ENCODE data around the gene NEK5. TPM values are rescaled to one million over a fixed set of nuclear protein-coding genes. Genes with fewer than 3 reads are reported as not detected.

NEK5 gene
- total RNA-seq, 1 experiment from 2014 or later = not detected

DNA sequence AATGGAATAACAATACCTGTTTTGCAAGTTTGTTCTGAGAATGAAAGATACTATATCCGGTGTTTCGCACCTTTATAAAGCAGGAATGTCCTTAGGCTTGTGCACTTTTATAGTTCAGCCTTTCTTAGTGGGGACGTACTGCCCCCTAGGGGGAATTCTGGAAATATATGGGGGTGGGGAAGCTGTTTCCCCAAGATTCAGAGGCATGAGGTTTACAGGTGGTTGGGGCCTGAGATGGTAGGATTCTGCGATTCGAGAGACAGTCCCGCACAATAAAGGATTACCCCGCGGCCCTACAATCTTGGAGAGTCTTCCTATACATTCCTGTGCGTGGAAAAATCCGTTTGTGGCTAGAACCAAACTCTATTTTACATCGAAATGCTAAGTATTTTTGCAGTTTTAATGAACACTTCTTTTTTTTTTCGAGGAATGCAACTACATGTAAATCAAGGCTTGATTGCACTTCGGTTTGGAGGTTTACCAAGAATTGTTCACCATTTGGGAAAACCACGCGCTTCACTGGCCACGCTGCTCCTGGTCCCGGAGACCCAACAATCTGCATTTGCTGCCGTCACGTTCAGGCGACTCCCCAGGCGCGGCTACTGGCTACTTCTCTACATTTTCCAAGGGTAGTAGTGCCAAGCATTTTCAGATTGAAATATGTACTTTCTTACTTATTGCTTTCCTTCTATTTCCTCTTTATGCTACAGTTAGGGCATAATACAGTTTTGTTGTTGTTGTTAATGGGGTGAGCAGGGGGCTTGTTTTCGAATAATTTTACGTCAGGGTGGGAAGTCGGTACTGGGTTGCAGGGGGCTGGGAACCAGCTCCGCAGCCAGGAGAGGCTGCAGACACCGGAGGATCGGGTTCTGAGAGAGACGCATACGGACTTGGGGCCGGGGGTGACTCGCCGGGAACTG, 830 bp downstream of the NEK5 start:
- H3K4me1 ChIP-seq (replicated peaks; ENCODE audit: insufficient read depth) = peaks cover 11% of the 10 kb centered on the region
- H3K4me3 ChIP-seq = peak overlapping the region; percentile 63
- ChIA-PET CTCF (interaction anchor here (0.6 to 1.1 kb wide), 5 partner anchors 66 to 842 kb away, joined by 3 to 10 read pairs (median 3); partner anchors contain the start of gene VPS36), POLR2A (ENCODE audit: unreplicated experiment) (interaction anchor here (0.6 kb wide), 1 partner anchor 1673 kb away, joined by 5 read pairs; no protein-coding TSS in a partner anchor)
- no TSS peak for BruUV-seq (replicated peaks)
- H3K9me3 ChIP-seq (ENCODE audit: insufficient read depth, low read depth) = no peaks in the 10 kb centered on the region
- H3K9me2 ChIP-seq (ENCODE audit: insufficient read depth) = no peaks in the 10 kb centered on the region
- TF ChIP-seq EZH2 (IDR thresholded peaks at IDR 0.05; ENCODE audit: low read depth) = no peak
- TF ChIP-seq, protein P1, sequence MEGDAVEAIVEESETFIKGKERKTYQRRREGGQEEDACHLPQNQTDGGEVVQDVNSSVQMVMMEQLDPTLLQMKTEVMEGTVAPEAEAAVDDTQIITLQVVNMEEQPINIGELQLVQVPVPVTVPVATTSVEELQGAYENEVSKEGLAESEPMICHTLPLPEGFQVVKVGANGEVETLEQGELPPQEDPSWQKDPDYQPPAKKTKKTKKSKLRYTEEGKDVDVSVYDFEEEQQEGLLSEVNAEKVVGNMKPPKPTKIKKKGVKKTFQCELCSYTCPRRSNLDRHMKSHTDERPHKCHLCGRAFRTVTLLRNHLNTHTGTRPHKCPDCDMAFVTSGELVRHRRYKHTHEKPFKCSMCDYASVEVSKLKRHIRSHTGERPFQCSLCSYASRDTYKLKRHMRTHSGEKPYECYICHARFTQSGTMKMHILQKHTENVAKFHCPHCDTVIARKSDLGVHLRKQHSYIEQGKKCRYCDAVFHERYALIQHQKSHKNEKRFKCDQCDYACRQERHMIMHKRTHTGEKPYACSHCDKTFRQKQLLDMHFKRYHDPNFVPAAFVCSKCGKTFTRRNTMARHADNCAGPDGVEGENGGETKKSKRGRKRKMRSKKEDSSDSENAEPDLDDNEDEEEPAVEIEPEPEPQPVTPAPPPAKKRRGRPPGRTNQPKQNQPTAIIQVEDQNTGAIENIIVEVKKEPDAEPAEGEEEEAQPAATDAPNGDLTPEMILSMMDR (conservative IDR thresholded peaks at IDR 0.05) = peak; percentile 92
- H3K27me3 ChIP-seq (ENCODE audit: insufficient read depth, low read depth) = no peaks in the 10 kb centered on the region; the same call in 1 of the 2 replicates
- peak overlapping the region; percentile 95 for H3K4me2 ChIP-seq
- peak overlapping the region; percentile 80 for H2AFZ ChIP-seq
- H3K36me3 ChIP-seq (ENCODE audit: low read depth) = no peaks in the 10 kb centered on the region
- intact Hi-C loops (cut with micrococcal nuclease; ENCODE audit: unreplicated experiment) = loop anchor here (1.0 to 5.0 kb wide), 7 partner anchors 64 to 1003 kb away; partner anchors contain the start of genes DHRS12 and VPS36
- no peaks in the 10 kb centered on the region for H3K79me2 ChIP-seq (ENCODE audit: low read depth)
- peak; percentile 68 to 71 for DNase-seq
- H3F3A ChIP-seq (ENCODE audit: insufficient read depth, low read depth) = no peaks in the 10 kb centered on the region; the same call in 1 of the 2 replicates
- H4K20me1 ChIP-seq (ENCODE audit: insufficient read depth) = no peaks in the 10 kb centered on the region
- H3K27ac ChIP-seq = no peak overlapping the region

DNA sequence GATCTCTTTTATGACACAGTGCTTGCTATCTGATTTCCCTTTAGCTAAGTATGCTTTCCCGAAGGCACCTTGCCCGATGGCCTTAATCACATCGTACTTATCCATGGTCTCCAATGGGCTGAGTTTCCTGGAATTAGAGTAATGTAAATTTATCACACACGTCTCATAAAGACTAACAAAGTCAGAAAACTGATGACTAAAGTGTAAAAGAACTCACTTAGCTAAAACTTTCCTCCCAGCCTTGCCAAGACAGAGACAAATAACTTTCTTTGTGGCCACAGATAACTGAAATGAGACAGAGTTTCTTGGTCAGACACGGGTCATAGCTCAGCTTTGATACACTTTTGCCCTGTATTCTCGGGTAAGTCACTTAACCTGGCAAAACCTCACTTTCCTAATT, 1.5 kb downstream of the NEK5 start:
- no peaks in the 10 kb centered on the region for H3K9me3 ChIP-seq (ENCODE audit: insufficient read depth, low read depth)
- no peak overlapping the region for H3K27ac ChIP-seq
- ChIA-PET CTCF (interaction anchor here (0.6 to 1.1 kb wide), 4 partner anchors 192 to 842 kb away, joined by 3 to 10 read pairs (median 3); partner anchors contain the start of gene VPS36), POLR2A (ENCODE audit: unreplicated experiment) (no interaction called here)
- H4K20me1 ChIP-seq (ENCODE audit: insufficient read depth) = no peaks in the 10 kb centered on the region
- intact Hi-C loops (cut with micrococcal nuclease; ENCODE audit: unreplicated experiment) = loop anchor here (1.0 to 5.0 kb wide), 6 partner anchors 65 to 325 kb away; partner anchors contain the start of genes DHRS12 and VPS36
- no peak overlapping the region for H2AFZ ChIP-seq
- H3K27me3 ChIP-seq (ENCODE audit: insufficient read depth, low read depth) = no peaks in the 10 kb centered on the region; the same call in 1 of the 2 replicates
- peaks cover 11% of the 10 kb centered on the region for H3K4me1 ChIP-seq (replicated peaks; ENCODE audit: insufficient read depth)
- no peaks in the 10 kb centered on the region for H3K79me2 ChIP-seq (ENCODE audit: low read depth)
- H3F3A ChIP-seq (ENCODE audit: insufficient read depth, low read depth) = no peaks in the 10 kb centered on the region; the same call in 1 of the 2 replicates
- no peak overlapping the region for H3K4me3 ChIP-seq
- DNase-seq = no peak
- no peaks in the 10 kb centered on the region for H3K9me2 ChIP-seq (ENCODE audit: insufficient read depth)
- TF ChIP-seq, protein P1 (conservative IDR thresholded peaks at IDR 0.05) = no peak
- no peak for TF ChIP-seq EZH2 (IDR thresholded peaks at IDR 0.05; ENCODE audit: low read depth)
- no peaks in the 10 kb centered on the region for H3K36me3 ChIP-seq (ENCODE audit: low read depth)
- no TSS peak for BruUV-seq (replicated peaks)
- peak overlapping the region; percentile 95 for H3K4me2 ChIP-seq

DNA sequence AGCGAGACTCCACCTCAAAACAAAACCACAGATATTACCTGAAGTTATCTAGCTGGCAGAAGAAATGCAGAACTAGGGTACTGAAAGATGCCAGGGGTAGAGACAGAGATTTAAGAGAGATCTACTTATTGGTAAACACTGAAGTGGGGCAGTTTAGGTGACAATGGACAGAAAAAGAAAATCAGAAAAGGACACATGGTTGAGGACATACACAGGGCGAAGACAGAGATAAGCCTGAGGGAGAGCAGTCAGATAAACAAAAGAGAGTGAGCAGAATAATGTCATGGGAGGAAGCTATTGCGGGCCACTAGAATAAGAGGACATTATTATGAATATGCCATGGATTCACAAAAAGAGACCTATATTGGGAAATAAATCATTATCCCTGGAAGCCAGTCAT, 3.3 kb downstream of the NEK5 start:
- Histone ChIP-seq H3K4me3 (no peak overlapping the region), H3K4me2 (no peak overlapping the region), H3K9me2 (ENCODE audit: insufficient read depth) (no peaks in the 10 kb centered on the region), H3K4me1 (replicated peaks; ENCODE audit: insufficient read depth) (peaks cover 11% of the 10 kb centered on the region), H3K27ac (no peak overlapping the region), H3K27me3 (ENCODE audit: insufficient read depth, low read depth) (no peaks in the 10 kb centered on the region; the same call in 1 of the 2 replicates), H2AFZ (no peak overlapping the region), H3K79me2 (ENCODE audit: low read depth) (no peaks in the 10 kb centered on the region), H3K9me3 (ENCODE audit: insufficient read depth, low read depth) (no peaks in the 10 kb centered on the region), H3K36me3 (ENCODE audit: low read depth) (no peaks in the 10 kb centered on the region), H4K20me1 (ENCODE audit: insufficient read depth) (no peaks in the 10 kb centered on the region), H3F3A (ENCODE audit: insufficient read depth, low read depth) (no peaks in the 10 kb centered on the region; the same call in 1 of the 2 replicates)
- ChIA-PET CTCF (no interaction called here), POLR2A (ENCODE audit: unreplicated experiment) (no interaction called here)
- no TSS peak for BruUV-seq (replicated peaks)
- intact Hi-C loops (cut with micrococcal nuclease; ENCODE audit: unreplicated experiment) = loop anchor here (5.0 kb wide), 3 partner anchors 67 to 327 kb away; partner anchors contain the start of genes DHRS12 and VPS36
- TF ChIP-seq, protein P1 (conservative IDR thresholded peaks at IDR 0.05) = no peak
- no peak for TF ChIP-seq EZH2 (IDR thresholded peaks at IDR 0.05; ENCODE audit: low read depth)
- no peak for DNase-seq
